GM10266 (cell line): ENCODE data around the gene DAND5.

Source experiments
- DNase-seq: peaks from one replicate; pipeline ENCODE4 v3.0.0; 2012; ENCODE audit errors: extremely low spot score
- CTCF ChIP-seq: IDR thresholded peaks from 2 replicates; pipeline ENCODE4 v1.5.1; 2012; ENCODE audit warnings: mild to moderate bottlenecking, low read depth; ENCODE audit not compliant: control insufficient read depth, insufficient read depth; ENCODE audit errors: missing control alignments

DAND5 gene

GRCh38 chr19:12933287-12934072, 35.9 kb upstream of the DAND5 start, which contains the start of gene FARSA:
FARSA (minus strand) TSS chr19:12933711; CDS start chr19:12933696, 15 bp downstream.
- TF ChIP-seq CTCF = no peak

GRCh38 chr19:12935071-12935470, 34.3 kb upstream of the DAND5 start:
- no peak for TF ChIP-seq CTCF

More at GRCh38 chr19:12933287-12934072, 35.9 kb upstream of the DAND5 start, which contains the start of gene FARSA:
- DNase-seq = peak; percentile 91

GRCh38 chr19:12936582-12936981, 32.8 kb upstream of the DAND5 start:
- no peak for TF ChIP-seq CTCF
- DNase-seq = no peak

More at GRCh38 chr19:12935071-12935470, 34.3 kb upstream of the DAND5 start:
- DNase-seq = no peak

- no peak for DNase-seq
- no peak for TF ChIP-seq CTCF
These were observed 32.1 kb upstream of the DAND5 start for GRCh38 chr19:12937093-12937926.

GRCh38 chr19:12937927-12938778, 31.2 kb upstream of the DAND5 start, which contains the start of gene CALR:
CALR (plus strand) TSS chr19:12938609; CDS start chr19:12938680, 71 bp downstream.
- peak; percentile 97 for DNase-seq
- no peak for TF ChIP-seq CTCF

- no peak for DNase-seq
- peak; percentile 21 for TF ChIP-seq CTCF
These were observed 30.4 kb upstream of the DAND5 start for GRCh38 chr19:12938779-12939601.
